Measurements from ENCODE around the gene TEAD2. TPM values are rescaled to one million over a fixed set of nuclear protein-coding genes. Genes with fewer than 3 reads are reported as not detected.

Gene TEAD2
- total and polyA plus RNA-seq, 9 of the 15 experiments (the other 6 are each of a cell fraction or from before 2014, with no cell fraction given), result 1.6 to 27.0 (median 13.9) TPM

GRCh38 chr19:49391581-49392399 is 29.6 kb upstream of the TEAD2 start (continued):
- TF ChIP-seq BRF1 (IDR thresholded peaks at IDR 0.05; ENCODE audit: borderline replicate concordance, extremely low read depth, insufficient read length) (no peak), CBFA2T2 (conservative IDR thresholded peaks at IDR 0.05) (no peak), ZNF408 (CRISPR knock-in tag; IDR thresholded peaks at IDR 0.05; ENCODE audit: low read depth) (no peak), ZNF41 (CRISPR knock-in tag; conservative IDR thresholded peaks at IDR 0.05) (no peak), SRSF3 (IDR thresholded peaks at IDR 0.05; ENCODE audit: insufficient read depth, low read length) (no peak), IRF2 (CRISPR knock-in tag; IDR thresholded peaks at IDR 0.05) (no peak), FOS (IDR thresholded peaks at IDR 0.05; ENCODE audit: extremely low read depth, insufficient read length) (no peak), HSF4 (CRISPR knock-in tag; IDR thresholded peaks at IDR 0.05; ENCODE audit: borderline replicate concordance) (no peak), ARID1B (IDR thresholded peaks at IDR 0.05) (no peak), ZNF583 (CRISPR knock-in tag; IDR thresholded peaks at IDR 0.05) (no peak), ZNF354B (CRISPR knock-in tag; IDR thresholded peaks at IDR 0.05) (no peak), USF1 (CRISPR knock-in tag; IDR thresholded peaks at IDR 0.05) (no peak), EWSR1 (IDR thresholded peaks at IDR 0.05; ENCODE audit: borderline replicate concordance, low read depth, partially characterized antibody) (no peak), ZNF778 (CRISPR knock-in tag; IDR thresholded peaks at IDR 0.05) (no peak), CTBP1 (IDR thresholded peaks at IDR 0.05; ENCODE audit: borderline replicate concordance) (peak; percentile 81; the same call in 1 of the 2 replicates), ZNF197 (CRISPR knock-in tag; IDR thresholded peaks at IDR 0.05; ENCODE audit: low read depth) (no peak), NFE2L1 (tag; IDR thresholded peaks at IDR 0.05; ENCODE audit: borderline replicate concordance, low read depth) (no peak), JUND (IDR thresholded peaks at IDR 0.05; ENCODE audit: borderline replicate concordance, low read depth, low read length) (peak; percentile 59; the same call in 1 of the 2 replicates), JUND (tag; IDR thresholded peaks at IDR 0.05; ENCODE audit: borderline replicate concordance, low read depth, low read length) (peak; percentile 36; the same call in 2 of the 3 replicates), NUFIP1 (IDR thresholded peaks at IDR 0.05; ENCODE audit: partially characterized antibody) (no peak), FOXP1 (CRISPR knock-in tag; IDR thresholded peaks at IDR 0.05) (no peak), SMARCA5 (IDR thresholded peaks at IDR 0.05) (0 out of 2 replicates have a peak, but pooled peaks have one; percentile 81), HDAC1 (IDR thresholded peaks at IDR 0.05) (peak in 1 of 2 experiments; percentile 77; a peak in 2 of 4 replicates), HBP1 (CRISPR knock-in tag; IDR thresholded peaks at IDR 0.05) (0 out of 2 replicates have a peak, but pooled peaks have one; percentile 39), TAL1 (IDR thresholded peaks at IDR 0.05) (peak; percentile 23; the same call in 1 of the 2 replicates), ELF2 (CRISPR knock-in tag; IDR thresholded peaks at IDR 0.05) (no peak), ZNF133 (CRISPR knock-in tag; IDR thresholded peaks at IDR 0.05) (no peak)

Data from K562 (cell line).